ENCODE results near the gene ABCA1. TPM values are rescaled to one million over a fixed set of nuclear protein-coding genes. Genes with fewer than 3 reads are reported as not detected.

Gene ABCA1
- total and polyA plus RNA-seq, 12 donors, result 1.3 to 35.0 (median 11.3) TPM

DNA sequence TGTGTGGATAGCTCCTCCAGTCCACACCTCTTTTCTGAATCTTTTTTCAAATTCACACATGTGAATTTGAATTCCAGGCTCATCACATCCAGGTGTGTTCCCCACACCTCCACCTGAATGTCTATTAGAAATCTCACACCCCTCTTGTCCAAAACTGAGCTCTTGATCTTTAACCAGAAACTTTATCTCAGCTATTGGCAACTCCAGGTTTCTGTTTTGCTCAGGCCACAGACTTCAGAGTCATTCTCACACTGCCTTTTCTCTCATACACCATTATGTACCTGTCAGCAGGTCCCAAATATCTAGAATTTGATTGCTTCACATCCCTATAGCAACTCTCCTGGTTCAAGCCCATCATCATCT is 152.4 kb downstream of the ABCA1 start:
- TF ChIP-seq, protein P1, sequence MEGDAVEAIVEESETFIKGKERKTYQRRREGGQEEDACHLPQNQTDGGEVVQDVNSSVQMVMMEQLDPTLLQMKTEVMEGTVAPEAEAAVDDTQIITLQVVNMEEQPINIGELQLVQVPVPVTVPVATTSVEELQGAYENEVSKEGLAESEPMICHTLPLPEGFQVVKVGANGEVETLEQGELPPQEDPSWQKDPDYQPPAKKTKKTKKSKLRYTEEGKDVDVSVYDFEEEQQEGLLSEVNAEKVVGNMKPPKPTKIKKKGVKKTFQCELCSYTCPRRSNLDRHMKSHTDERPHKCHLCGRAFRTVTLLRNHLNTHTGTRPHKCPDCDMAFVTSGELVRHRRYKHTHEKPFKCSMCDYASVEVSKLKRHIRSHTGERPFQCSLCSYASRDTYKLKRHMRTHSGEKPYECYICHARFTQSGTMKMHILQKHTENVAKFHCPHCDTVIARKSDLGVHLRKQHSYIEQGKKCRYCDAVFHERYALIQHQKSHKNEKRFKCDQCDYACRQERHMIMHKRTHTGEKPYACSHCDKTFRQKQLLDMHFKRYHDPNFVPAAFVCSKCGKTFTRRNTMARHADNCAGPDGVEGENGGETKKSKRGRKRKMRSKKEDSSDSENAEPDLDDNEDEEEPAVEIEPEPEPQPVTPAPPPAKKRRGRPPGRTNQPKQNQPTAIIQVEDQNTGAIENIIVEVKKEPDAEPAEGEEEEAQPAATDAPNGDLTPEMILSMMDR (IDR thresholded peaks at IDR 0.05), result no peak
- Histone ChIP-seq H3K36me3 (peaks cover 0 to 42% (median 0%) of the 10 kb centered on the region in 9 donors), H3K27me3 (no peaks in the 10 kb centered on the region), H3K27ac (peak overlapping the region; percentile 3 to 87 (median 80)), H3K4me3 (no peak overlapping the region), H3K9me3 (no peaks in the 10 kb centered on the region), H3K4me1 (peaks cover 0 to 55% (median 36%) of the 10 kb centered on the region in 9 donors)
- peak in 7 of 8 donors; percentile 14 to 66 (median 29) for ATAC-seq
- DNase-seq, result no peak
- intact Hi-C loops (cut with DNase I), result no loop called here

DNA sequence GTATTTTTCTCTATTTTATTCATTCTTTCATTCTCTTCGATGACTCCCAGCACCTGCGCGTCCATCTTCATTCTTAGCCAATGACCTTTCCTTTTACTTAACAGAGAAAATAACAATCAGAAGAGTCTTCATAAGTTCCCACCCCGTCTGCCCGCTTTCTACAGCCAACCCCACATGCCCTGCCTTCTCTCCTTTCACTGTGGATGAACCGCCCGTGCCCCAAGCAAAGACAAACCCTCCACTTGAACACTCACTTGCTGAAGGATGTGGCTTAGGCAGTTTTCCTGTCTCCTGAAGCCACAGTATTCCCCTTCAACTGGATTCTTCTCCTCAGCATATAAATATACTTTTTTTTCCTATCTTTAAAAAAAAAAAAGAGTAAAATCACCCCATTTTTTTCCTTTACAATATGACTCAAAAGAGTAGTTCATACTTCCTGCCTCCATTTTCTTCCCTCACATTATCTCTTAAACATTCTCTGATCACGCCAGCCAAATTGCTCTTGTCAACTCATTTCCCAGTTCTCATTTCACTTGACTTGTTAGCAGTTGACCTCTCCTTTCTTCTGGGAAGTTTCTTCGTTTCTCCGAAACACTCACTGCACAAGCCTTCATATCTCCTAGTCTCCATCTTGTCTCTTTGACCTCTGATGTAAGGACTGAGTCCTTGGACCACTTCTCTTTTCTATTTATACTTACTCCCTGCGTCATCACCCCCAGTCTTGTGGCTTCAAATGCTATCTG is 153.0 kb downstream of the ABCA1 start:
- DNase-seq, result peak in 1 of 2 donors; percentile 36
- Histone ChIP-seq H3K27me3 (no peaks in the 10 kb centered on the region), H3K9me3 (no peaks in the 10 kb centered on the region), H3K36me3 (peaks cover 0 to 45% (median 0%) of the 10 kb centered on the region in 9 donors), H3K27ac (peak overlapping the region; percentile 57 to 87 (median 80)), H3K4me3 (peak overlapping the region in 3 of 10 donors; percentile 6 to 36 (median 29)), H3K4me1 (peaks cover 0 to 55% (median 36%) of the 10 kb centered on the region in 9 donors)
- intact Hi-C loops (cut with DNase I), result no loop called here
- ATAC-seq, result peak; percentile 45 to 90 (median 84)
- TF ChIP-seq, protein P1 (IDR thresholded peaks at IDR 0.05), result no peak
- WGBS, 2 donors, result 70 to 77% methylated on average over 11 of the region's 11 CpGs

- Histone ChIP-seq H3K4me1 (peaks cover 0 to 55% (median 36%) of the 10 kb centered on the region in 9 donors), H3K36me3 (peaks cover 0 to 49% (median 0%) of the 10 kb centered on the region in 9 donors), H3K9me3 (no peaks in the 10 kb centered on the region), H3K4me3 (peak overlapping the region in 6 of 10 donors; percentile 23 to 36 (median 28)), H3K27ac (peak overlapping the region in 9 of 10 donors; percentile 66 to 87 (median 82)), H3K27me3 (no peaks in the 10 kb centered on the region)
- 19 to 43% methylated on average over 1 of the region's 1 CpG for WGBS, 2 donors
- intact Hi-C loops (cut with DNase I), result no loop called here
- no peak for ATAC-seq
- TF ChIP-seq, protein P1 (IDR thresholded peaks at IDR 0.05), result no peak
- no peak for DNase-seq
Measured at GRCh38 chr9:104774132-104774531, 153.8 kb downstream of the ABCA1 start.

GRCh38 chr9:104772714-104773510 is 155.0 kb downstream of the ABCA1 start:
- no peaks in the 10 kb centered on the region for H3K9me3 ChIP-seq
- intact Hi-C loops (cut with DNase I), result no loop called here
- H3K36me3 ChIP-seq, result peaks cover 0 to 49% (median 0%) of the 10 kb centered on the region in 9 donors
- no peaks in the 10 kb centered on the region for H3K27me3 ChIP-seq
- 25 to 39% methylated on average over 5 of the region's 5 CpGs for WGBS, 2 donors
- H3K4me3 ChIP-seq, result peak overlapping the region in 9 of 10 donors; percentile 0 to 36 (median 27)
- ATAC-seq (peak in 7 of 8 donors; percentile 44 to 69 (median 56)), DNase-seq (peak in 1 of 2 donors; percentile 29)
- peaks cover 0 to 55% (median 36%) of the 10 kb centered on the region in 9 donors for H3K4me1 ChIP-seq
- TF ChIP-seq, protein P1 (IDR thresholded peaks at IDR 0.05), result no peak
- peak overlapping the region; percentile 26 to 87 (median 80) for H3K27ac ChIP-seq
